A549 (cell line): ENCODE results near the gene SF1. TPM values are rescaled to one million over a fixed set of nuclear protein-coding genes. Genes with fewer than 3 reads are reported as not detected.

Experiments used
- ATAC-seq, 2 experiments: fragments of 200-7000 bp in 1 of 2; fragments of >200 bp in 1 of 2; cut with Nextera tagmentation in 1 of 2; cut with Tn5 transposase in 1 of 2; 3 replicates each; pipeline versions ENCODE4 v1.8.0 to v1.9.1; 2018 to 2020; ENCODE audit warnings: mild to moderate bottlenecking in 1 of 2, moderate library complexity in 1 of 2
- CTCF ChIA-PET: fragments of 300-600 bp; sonication (Branson Sonifier 250); formaldehyde crosslinking; extraction: SDS; loops from one replicate; lab custom pipeline; 2021; ENCODE audit warnings: antibody characterized with exemption, inconsistent platforms; lab: Yijun Ruan, JAX
- POLR2A ChIA-PET: fragments of 350-600 bp; formaldehyde crosslinking; extraction: SDS; loops from one replicate; lab custom pipeline; 2021; ENCODE audit warnings: antibody characterized with exemption, inconsistent platforms; lab: Yijun Ruan, JAX
- DNase-seq, 2 experiments: peaks; one replicate each; pipeline versions ENCODE4 v3.0.0 to v3.0.0-alpha.2; 2011 to 2016; ENCODE audit warnings: low read depth in 1 of 2, low spot score in 1 of 2
- FAIRE-seq: peaks from 2 replicates; lab custom pipeline; 2011; peaks lifted over from hg19 to GRCh38; lab: Jason Lieb, UNC
- H3K27ac ChIP-seq, 2 experiments: fragments of >200 bp; sonication (Bioruptor Twin); formaldehyde crosslinking; 3 replicates each; pipeline ENCODE4 v1.5.1; 2016 to 2017
- H3K4me1 ChIP-seq: fragments of >200 bp; sonication (Bioruptor Twin); formaldehyde crosslinking; 3 replicates; pipeline ENCODE4 v1.6.1; 2016
- H3K4me2 ChIP-seq: fragments of >200 bp; sonication (Bioruptor Twin); formaldehyde crosslinking; 3 replicates; pipeline ENCODE4 v1.6.1; 2016
- H3K4me3 ChIP-seq: fragments of >200 bp; sonication (Bioruptor Twin); formaldehyde crosslinking; 3 replicates; pipeline ENCODE4 v1.5.1; 2016
- H3K9me3 ChIP-seq: fragments of >200 bp; sonication (Bioruptor Twin); formaldehyde crosslinking; 3 replicates; pipeline ENCODE4 v1.6.1; 2016
- CTCF ChIP-seq: fragments of >200 bp; sonication (Bioruptor Twin); formaldehyde crosslinking; IDR thresholded peaks from 3 replicates; pipeline ENCODE4 v1.5.1; 2016
- EHMT2 ChIP-seq: fragments of 200-600 bp; sonication (generic); IDR thresholded peaks from 2 replicates; pipeline ENCODE4 v1.6.1; 2016; ENCODE audit warnings: antibody characterized with exemption, low read depth, mild to moderate bottlenecking, moderate library complexity
- ESRRA ChIP-seq: fragments of 150-350 bp; IDR thresholded peaks from 2 replicates; pipeline ENCODE4 v1.6.1; 2014; ENCODE audit warnings: mild to moderate bottlenecking, low read length, borderline replicate concordance
- FOSB ChIP-seq: fragments of 250-450 bp; sonication (Bioruptor Pico); IDR thresholded peaks from 2 replicates; pipeline ENCODE4 v1.5.0; 2020; ENCODE audit warnings: mild to moderate bottlenecking, moderate library complexity
- HES2 ChIP-seq: fragments of >200 bp; sonication (Bioruptor Twin); formaldehyde crosslinking; IDR thresholded peaks from 2 replicates; pipeline ENCODE4 v1.6.1; 2016
- HEYL ChIP-seq: fragments of 250-450 bp; sonication (Bioruptor Pico); IDR thresholded peaks from 2 replicates; pipeline ENCODE4 v1.8.0; 2021; ENCODE audit warnings: mild to moderate bottlenecking, moderate library complexity
- HMGXB4 ChIP-seq: fragments of 250-450 bp; sonication (Bioruptor Pico); IDR thresholded peaks from 2 replicates; pipeline ENCODE4 v1.5.0; 2021; ENCODE audit warnings: mild to moderate bottlenecking, moderate library complexity, borderline replicate concordance
- KDM1A ChIP-seq: fragments of 200-600 bp; sonication (generic); IDR thresholded peaks from 2 replicates; pipeline ENCODE4 v1.6.1; 2016; ENCODE audit warnings: low read depth, mild to moderate bottlenecking
- NPAS2 ChIP-seq: fragments of 250-450 bp; sonication (Bioruptor Pico); IDR thresholded peaks from 2 replicates; pipeline ENCODE4 v1.8.0; 2022; ENCODE audit warnings: mild to moderate bottlenecking, moderate library complexity, borderline replicate concordance
- NR3C1 ChIP-seq: fragments of >200 bp; sonication (Bioruptor Twin); formaldehyde crosslinking; IDR thresholded peaks from 3 replicates; pipeline ENCODE4 v1.6.1; 2017
- RFX5 ChIP-seq: fragments of 450-650 bp; IDR thresholded peaks from 2 replicates; pipeline ENCODE4 v1.7.1; 2014; ENCODE audit warnings: antibody characterized with exemption, mild to moderate bottlenecking, moderate library complexity
- TFCP2L1 ChIP-seq: fragments of 250-450 bp; sonication (Bioruptor Pico); IDR thresholded peaks from 2 replicates; pipeline ENCODE4 v1.5.0; 2021; ENCODE audit warnings: mild to moderate bottlenecking
- TP53 ChIP-seq: fragments of 250-450 bp; sonication (Bioruptor Pico); IDR thresholded peaks from 2 replicates; pipeline ENCODE4 v1.5.0; 2021; ENCODE audit warnings: mild to moderate bottlenecking, moderate library complexity
- USF2 ChIP-seq: fragments of 450-650 bp; IDR thresholded peaks from 2 replicates; pipeline ENCODE4 v1.6.1; 2014; ENCODE audit warnings: antibody characterized with exemption
- WGBS: methylation state at CpG from one replicate; pipeline ENCODE4 v1.1.6; 2017; ENCODE audit errors: missing lambda C conversion rate; 5-methylcytosine and 5-hydroxymethylcytosine counted together
- polyA plus RNA-seq, 4 experiments: library from polyadenylated mRNA; depleted of rRNA in 3 of 4; stranded (reverse); fragments of >200 nt; fragmentation: RNase III in 1 of 4; extraction: RNeasy Plus Mini Kit Qiagen cat#74134 plus additional on column Dnase treatment in 1 of 4; gene quantifications; 2 replicates in 3 of 4; 3 replicates in 1 of 4; pipeline ENCODE4 v1.2.3, GENCODE V29; 2011 to 2017

Gene SF1
- polyA plus RNA-seq, 2 of the 4 experiments (the other 2 are of a cell fraction), result 104 to 310 TPM

- H3K4me3 ChIP-seq, result no peak overlapping the region; the same call in 1 of the 3 replicates
- POLR2A ChIA-PET, result interaction anchor here (2.7 kb wide), 1 partner anchor 23 kb away, joined by 11 read pairs; the partner anchor contains the start of gene SF1
- ATAC-seq, result no peak
- H3K4me2 ChIP-seq, result peak overlapping the region; percentile 73
- WGBS, result 87% methylated on average over 9 of the region's 13 CpGs
- FAIRE-seq, result no peak
- DNase-seq, result no peak
- no peaks in the 10 kb centered on the region for H3K9me3 ChIP-seq
- TF ChIP-seq ESRRA, result no peak
- TF ChIP-seq TP53, result no peak
- no peak for TF ChIP-seq RFX5
- TF ChIP-seq FOSB (CRISPR knock-in tag), result no peak
- TF ChIP-seq HMGXB4, result no peak
- TF ChIP-seq KDM1A, result no peak
- peaks cover 23% of the 10 kb centered on the region for H3K4me1 ChIP-seq
- peak overlapping the region in 1 of 2 experiments; percentile 89; a peak in 3 of 6 replicates for H3K27ac ChIP-seq
- CTCF ChIA-PET, result interaction anchor here (1.0 to 7.8 kb wide), 6 partner anchors 8 to 239 kb away, joined by 3 to 79 read pairs (median 3); partner anchors contain the start of genes CDC42BPG and SAC3D1
These were observed 23.4 kb upstream of the SF1 start for GRCh38 chr11:64801561-64802369.

GRCh38 chr11:64801158-64801464 is 22.8 kb upstream of the SF1 start:
- TF ChIP-seq RFX5 (no peak), HES2 (no peak), NPAS2 (CRISPR knock-in tag) (no peak), EHMT2 (no peak), HEYL (CRISPR knock-in tag) (no peak), TFCP2L1 (CRISPR knock-in tag) (no peak), CTCF (no peak), USF2 (no peak)
- 92% methylated on average over 2 of the region's 9 CpGs for WGBS
- H3K27ac ChIP-seq, result no peak overlapping the region
- H3K4me2 ChIP-seq, result no peak overlapping the region
- H3K9me3 ChIP-seq, result no peaks in the 10 kb centered on the region
- no peak for ATAC-seq
- ChIA-PET POLR2A (interaction anchor here (2.7 kb wide), 1 partner anchor 22 kb away, joined by 11 read pairs; the partner anchor contains the start of gene SF1), CTCF (interaction anchor here (1.0 to 7.8 kb wide), 4 partner anchors 13 to 311 kb away, joined by 3 to 79 read pairs (median 3); partner anchors contain the start of gene TM7SF2)
- H3K4me3 ChIP-seq, result no peak overlapping the region
- no peak for DNase-seq
- peaks cover 23% of the 10 kb centered on the region for H3K4me1 ChIP-seq
- FAIRE-seq, result no peak

GRCh38 chr11:64800303-64801157 is 22.2 kb upstream of the SF1 start:
- Histone ChIP-seq H3K27ac (peak overlapping the region in 1 of 2 experiments; percentile 26; a peak in 2 of 6 replicates), H3K4me2 (no peak overlapping the region), H3K9me3 (no peaks in the 10 kb centered on the region), H3K4me1 (peaks cover 23% of the 10 kb centered on the region), H3K4me3 (no peak overlapping the region)
- no peak for ATAC-seq
- CTCF ChIA-PET, result interaction anchor here (1.0 to 7.8 kb wide), 7 partner anchors 13 to 312 kb away, joined by 3 to 79 read pairs (median 5); partner anchors contain the start of genes ARL2, CDC42BPG and TM7SF2
- 86% methylated on average over 19 of the region's 26 CpGs for WGBS
- no peak for FAIRE-seq
- POLR2A ChIA-PET, result interaction anchor here (2.7 kb wide), 1 partner anchor 22 kb away, joined by 11 read pairs; the partner anchor contains the start of gene SF1
- TF ChIP-seq NR3C1, result no peak
- no peak for DNase-seq
